HFF-Myc (cell line): ENCODE results near the gene UCP2.
A peak's percentile ranks its signal among the peaks of the same experiment; 100 is the strongest.

Source experiments
- DNase-seq: peaks from one replicate; pipeline ENCODE4 v3.0.0-alpha.2; 2011; ENCODE audit warnings: low read depth; ENCODE audit errors: extremely low read depth
- H3K4me3 ChIP-seq: replicated peaks from 2 replicates; pipeline ENCODE4 v1.5.1; 2011; ENCODE audit warnings: low read depth, mild to moderate bottlenecking, control low read depth, low read length
- TF ChIP-seq, protein P1 (sequence below): IDR thresholded peaks from 2 replicates; pipeline ENCODE4 v1.5.1; 2012; ENCODE audit warnings: mild to moderate bottlenecking, low read depth, low read length, control low read depth; ENCODE audit errors: missing control alignments

The UCP2 gene, protein sequence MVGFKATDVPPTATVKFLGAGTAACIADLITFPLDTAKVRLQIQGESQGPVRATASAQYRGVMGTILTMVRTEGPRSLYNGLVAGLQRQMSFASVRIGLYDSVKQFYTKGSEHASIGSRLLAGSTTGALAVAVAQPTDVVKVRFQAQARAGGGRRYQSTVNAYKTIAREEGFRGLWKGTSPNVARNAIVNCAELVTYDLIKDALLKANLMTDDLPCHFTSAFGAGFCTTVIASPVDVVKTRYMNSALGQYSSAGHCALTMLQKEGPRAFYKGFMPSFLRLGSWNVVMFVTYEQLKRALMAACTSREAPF

DNA sequence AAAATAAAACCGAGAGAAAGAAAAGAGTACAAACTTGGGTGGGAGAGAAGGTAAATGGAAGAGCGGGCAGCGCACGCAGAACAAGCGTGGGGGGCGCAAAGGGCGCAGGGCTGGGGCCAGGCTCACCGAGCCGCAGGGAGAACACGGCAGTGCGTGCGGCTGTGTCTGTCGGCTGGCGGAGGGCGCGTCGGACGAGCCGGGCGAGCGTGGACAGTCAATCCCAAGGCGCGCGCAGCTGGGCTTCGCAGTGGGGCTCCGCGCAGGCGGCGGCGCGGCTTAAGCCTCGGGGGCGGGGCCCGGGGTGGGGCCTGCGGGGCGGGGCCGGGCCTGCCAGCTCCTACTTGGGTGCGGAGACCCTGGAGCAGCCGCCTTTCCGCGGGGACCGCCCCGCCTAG lies at the start of gene UCP2:
Gene UCP2, minus strand, starts transcription at position 249 of the 395 bp plus-strand sequence. CDS start 4,465 bp downstream, outside the sequence.
- TF ChIP-seq, protein P1, sequence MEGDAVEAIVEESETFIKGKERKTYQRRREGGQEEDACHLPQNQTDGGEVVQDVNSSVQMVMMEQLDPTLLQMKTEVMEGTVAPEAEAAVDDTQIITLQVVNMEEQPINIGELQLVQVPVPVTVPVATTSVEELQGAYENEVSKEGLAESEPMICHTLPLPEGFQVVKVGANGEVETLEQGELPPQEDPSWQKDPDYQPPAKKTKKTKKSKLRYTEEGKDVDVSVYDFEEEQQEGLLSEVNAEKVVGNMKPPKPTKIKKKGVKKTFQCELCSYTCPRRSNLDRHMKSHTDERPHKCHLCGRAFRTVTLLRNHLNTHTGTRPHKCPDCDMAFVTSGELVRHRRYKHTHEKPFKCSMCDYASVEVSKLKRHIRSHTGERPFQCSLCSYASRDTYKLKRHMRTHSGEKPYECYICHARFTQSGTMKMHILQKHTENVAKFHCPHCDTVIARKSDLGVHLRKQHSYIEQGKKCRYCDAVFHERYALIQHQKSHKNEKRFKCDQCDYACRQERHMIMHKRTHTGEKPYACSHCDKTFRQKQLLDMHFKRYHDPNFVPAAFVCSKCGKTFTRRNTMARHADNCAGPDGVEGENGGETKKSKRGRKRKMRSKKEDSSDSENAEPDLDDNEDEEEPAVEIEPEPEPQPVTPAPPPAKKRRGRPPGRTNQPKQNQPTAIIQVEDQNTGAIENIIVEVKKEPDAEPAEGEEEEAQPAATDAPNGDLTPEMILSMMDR: no peak
- no peak for DNase-seq

DNA sequence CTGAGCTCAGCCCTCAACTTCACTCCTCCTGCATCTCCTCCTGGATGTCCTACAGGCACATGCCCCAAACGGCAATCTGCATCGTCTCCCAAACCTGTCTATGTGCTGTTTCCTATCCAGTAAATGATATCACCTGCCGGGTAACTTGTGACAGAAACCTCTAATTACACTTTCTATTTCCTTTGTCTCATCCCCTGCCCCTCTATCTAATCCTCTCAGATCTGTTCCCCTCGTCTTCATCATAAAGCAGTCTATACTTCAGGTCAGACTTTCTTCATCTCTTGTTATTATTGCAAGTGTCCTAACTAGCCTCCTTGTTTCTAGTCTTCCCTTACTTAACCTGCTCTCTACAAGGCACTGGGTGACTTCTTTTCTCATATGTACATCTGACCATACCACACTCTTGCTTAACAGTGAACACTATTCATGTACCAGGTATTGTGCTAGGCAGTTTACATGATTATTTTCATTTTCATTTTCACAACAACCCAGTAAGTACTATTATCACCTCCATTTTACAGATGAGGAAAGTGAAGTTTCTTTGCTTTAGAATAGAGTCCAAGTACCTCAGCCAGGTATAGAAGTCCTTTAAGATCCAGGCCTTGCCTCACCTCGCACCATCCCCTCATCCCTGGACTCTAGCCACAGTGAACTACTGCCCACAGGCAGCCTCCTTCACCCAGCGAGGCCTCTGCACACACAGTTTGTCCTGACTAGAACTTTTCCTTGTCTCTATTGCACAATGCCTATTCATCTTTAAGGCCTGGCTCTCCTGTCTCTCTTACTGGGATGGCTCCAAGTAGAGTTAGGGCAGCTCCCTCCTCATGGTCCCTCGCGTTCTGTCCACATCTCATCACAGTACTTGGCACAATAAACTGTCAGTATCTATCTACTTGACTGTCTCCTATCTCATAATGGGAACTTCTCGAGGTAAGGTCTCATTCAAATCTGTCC lies 48.4 kb upstream of the UCP2 start:
- TF ChIP-seq, protein P1: no peak
- H3K4me3 ChIP-seq: no peak overlapping the region
- no peak for DNase-seq

More for the DNA sequence above, at the start of gene UCP2:
- peak within 1 kb of the TSS; percentile 59 for H3K4me3 ChIP-seq

DNA sequence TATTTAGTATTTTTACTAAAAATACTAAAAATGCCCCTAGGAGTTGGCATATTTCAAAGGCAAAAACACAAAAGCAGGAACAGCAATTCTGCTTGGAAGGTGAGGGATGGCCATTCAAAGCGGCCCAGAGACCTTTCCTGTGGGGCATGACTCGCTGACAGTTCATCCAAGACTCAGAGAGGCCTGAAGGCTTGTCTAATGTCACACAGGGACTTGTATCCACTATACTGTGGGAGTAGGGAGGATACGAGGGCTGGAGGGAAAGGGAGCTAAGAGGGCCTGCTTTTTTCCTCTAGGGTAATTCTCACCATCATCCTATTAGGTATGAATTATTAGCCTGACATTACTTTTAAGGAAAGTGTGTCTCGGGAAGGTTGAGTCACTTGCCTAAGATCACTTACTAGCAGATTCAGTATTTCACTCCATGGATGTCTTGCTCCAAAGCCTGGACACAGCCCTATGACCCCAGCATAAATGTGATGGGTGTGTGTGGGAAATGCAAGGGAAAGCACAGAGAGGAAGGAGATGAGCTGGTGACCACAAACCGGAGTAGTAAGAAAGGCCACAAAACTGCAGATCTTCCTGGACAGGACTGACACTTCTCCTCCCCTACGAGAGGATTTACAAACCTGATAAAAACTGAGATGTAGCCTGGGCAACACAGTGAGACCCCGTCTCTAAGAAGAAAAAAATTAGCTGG lies 43.0 kb upstream of the UCP2 start:
- TF ChIP-seq, protein P1: no peak
- H3K4me3 ChIP-seq: no peak overlapping the region
- no peak for DNase-seq

DNA sequence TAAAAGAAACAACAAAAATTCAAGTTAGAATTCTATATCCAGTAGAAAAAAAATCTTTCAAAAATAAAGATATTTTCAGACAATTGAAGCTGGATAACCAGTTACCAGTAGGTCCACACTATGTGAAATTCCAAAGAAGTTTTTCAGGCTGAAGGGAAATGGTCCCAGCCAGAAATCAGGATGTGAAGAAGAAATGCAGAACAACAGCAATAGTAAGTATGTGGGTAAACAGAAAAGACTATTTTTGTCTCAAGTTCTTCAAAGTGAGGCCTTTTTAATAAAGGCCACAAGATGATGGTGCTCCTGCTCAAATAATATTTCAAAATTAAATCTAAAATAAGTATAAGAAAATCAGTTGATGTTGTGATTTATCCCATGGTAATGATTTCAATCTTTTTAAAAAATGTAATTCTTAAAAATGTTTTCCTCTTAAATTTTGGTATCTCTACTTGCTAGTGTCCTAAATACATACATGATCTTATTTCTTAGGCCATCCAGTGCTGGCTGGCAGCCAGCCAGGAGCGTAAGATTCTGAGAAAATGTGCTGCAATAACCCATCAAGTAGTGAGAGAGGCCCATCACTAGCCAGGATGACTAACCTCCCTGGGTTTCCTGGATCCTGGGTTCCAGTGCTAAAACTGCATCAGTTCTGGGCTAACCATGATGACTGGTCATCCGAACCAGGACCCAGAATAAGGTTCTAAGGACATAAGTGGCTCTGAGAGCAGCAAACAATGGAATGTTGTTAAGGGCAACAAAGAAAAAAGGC lies 41.8 kb upstream of the UCP2 start:
- TF ChIP-seq, protein P1: no peak
- H3K4me3 ChIP-seq: no peak overlapping the region
- DNase-seq: no peak

DNA sequence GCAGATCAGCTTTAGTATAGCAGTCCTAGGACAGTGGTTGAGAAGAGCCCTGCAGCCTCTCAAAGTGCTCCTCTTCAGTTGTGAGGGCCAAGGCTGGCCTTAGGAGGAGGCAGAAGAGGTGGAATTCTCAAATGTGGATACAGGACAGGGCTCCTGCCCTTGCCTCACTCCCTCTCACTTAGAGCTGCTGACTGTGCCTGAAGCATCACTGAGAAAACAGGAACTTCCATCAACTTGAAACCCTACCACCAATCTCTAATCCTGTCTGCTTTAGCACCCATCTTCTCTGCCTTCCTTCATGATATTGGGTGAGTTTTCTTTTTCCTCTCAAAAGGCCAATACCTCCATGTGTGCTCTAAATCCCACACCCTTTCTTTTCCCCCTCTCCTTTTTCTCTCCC lies 40.6 kb upstream of the UCP2 start:
- H3K4me3 ChIP-seq: no peak overlapping the region
- DNase-seq: no peak
- TF ChIP-seq, protein P1: no peak

DNA sequence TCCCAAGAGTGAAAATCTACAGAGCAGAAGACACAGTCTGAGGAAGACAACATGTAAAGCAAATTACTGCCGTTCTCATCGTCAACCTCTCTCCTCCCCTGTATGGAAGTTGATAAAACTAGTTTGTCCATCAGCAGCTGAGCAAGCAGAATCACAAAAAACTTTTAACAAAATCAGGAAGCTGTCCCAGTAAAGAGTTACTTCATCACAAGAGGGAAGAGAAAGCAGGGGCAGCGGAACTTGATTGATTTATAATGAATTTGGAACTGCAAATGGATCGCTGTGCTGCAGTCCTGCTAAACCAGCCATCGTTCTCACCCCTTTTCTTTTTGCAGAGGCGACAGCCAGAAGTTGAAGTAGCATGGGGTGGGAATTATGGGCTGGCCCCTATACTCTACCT lies 39.9 kb upstream of the UCP2 start:
- no peak overlapping the region for H3K4me3 ChIP-seq
- TF ChIP-seq, protein P1: no peak
- no peak for DNase-seq
